Muscle of arm (tissue), 12 donors: ENCODE data around the gene UPB1. TPM values are rescaled to one million over a fixed set of nuclear protein-coding genes. Genes with fewer than 3 reads are reported as not detected.
"Not testable (repeated sequence)": the region's sequence is repeated elsewhere in the genome, so short reads cannot be mapped to it uniquely, and the experiment has no call there.

Source experiments
- DNase-seq: peaks from one replicate; pipeline ENCODE4 v3.0.0-alpha.2; 2013
- polyA plus RNA-seq, 12 donors: library from polyadenylated mRNA; unstranded; fragments of 120-200 nt; gene quantifications; one replicate each; pipeline ENCODE4 v1.2.1, GENCODE V29; 2013; ENCODE audit not compliant: insufficient read length in 12 of 12

Gene UPB1
- polyA plus RNA-seq, 12 donors, result 0.28 to 1.2 (median 0.65) TPM; not detected in 2

GRCh38 chr22:24532075-24532474 lies 36.9 kb downstream of the UPB1 start:
- no peak for DNase-seq

GRCh38 chr22:24535348-24535747 lies 40.2 kb downstream of the UPB1 start:
- DNase-seq, result no peak

GRCh38 chr22:24536089-24536488 lies 41.0 kb downstream of the UPB1 start:
- no peak for DNase-seq

GRCh38 chr22:24540470-24540869 lies 45.3 kb downstream of the UPB1 start:
- DNase-seq, result no peak

GRCh38 chr22:24541681-24542515 lies 46.8 kb downstream of the UPB1 start:
- DNase-seq, result no peak

GRCh38 chr22:24542641-24543040 lies 47.5 kb downstream of the UPB1 start:
- DNase-seq, result peak; percentile 31

GRCh38 chr22:24543185-24543601 lies 48.1 kb downstream of the UPB1 start:
- DNase-seq, result no peak

GRCh38 chr22:24543679-24544243 lies 48.6 kb downstream of the UPB1 start:
- no peak for DNase-seq

- DNase-seq, result no peak
Observed at GRCh38 chr22:24548812-24549211, 53.7 kb downstream of the UPB1 start.

GRCh38 chr22:24550028-24550901 lies 55.1 kb downstream of the UPB1 start:
- DNase-seq, result no peak

- no peak for DNase-seq
Observed at GRCh38 chr22:24550902-24551435, 55.8 kb downstream of the UPB1 start.

GRCh38 chr22:24552503-24553286 lies 57.6 kb downstream of the UPB1 start:
- DNase-seq, result not testable (repeated sequence)

- DNase-seq, result no peak
Observed at GRCh38 chr22:24553597-24554312, 58.6 kb downstream of the UPB1 start.

GRCh38 chr22:24554313-24555164 lies 59.4 kb downstream of the UPB1 start, which contains the start of gene GUCD1:
GUCD1 (minus strand) TSS chr22:24555138; CDS start chr22:24554991, 147 bp downstream.
- peak; percentile 32 for DNase-seq

GRCh38 chr22:24555165-24556039 lies 60.3 kb downstream of the UPB1 start, which contains the start of gene SNRPD3:
SNRPD3 (plus strand) TSS chr22:24555999; CDS start chr22:24557675, 1,676 bp downstream.
- DNase-seq, result peak; percentile 99

GRCh38 chr22:24559471-24559870 lies 64.3 kb downstream of the UPB1 start:
- no peak for DNase-seq

- DNase-seq, result no peak
Observed at GRCh38 chr22:24563246-24563645, 68.1 kb downstream of the UPB1 start.

GRCh38 chr22:24564376-24565058 lies 69.4 kb downstream of the UPB1 start:
- no peak for DNase-seq
